ENCODE results near the gene DOC2A. TPM values are rescaled to one million over a fixed set of nuclear protein-coding genes. Genes with fewer than 3 reads are reported as not detected.

DOC2A gene
- total and polyA plus RNA-seq, 9 of the 15 experiments (the other 6 are each of a cell fraction or from before 2014, with no cell fraction given), result 0.03 to 0.38 (median 0.28) TPM; not detected in 1

DNA sequence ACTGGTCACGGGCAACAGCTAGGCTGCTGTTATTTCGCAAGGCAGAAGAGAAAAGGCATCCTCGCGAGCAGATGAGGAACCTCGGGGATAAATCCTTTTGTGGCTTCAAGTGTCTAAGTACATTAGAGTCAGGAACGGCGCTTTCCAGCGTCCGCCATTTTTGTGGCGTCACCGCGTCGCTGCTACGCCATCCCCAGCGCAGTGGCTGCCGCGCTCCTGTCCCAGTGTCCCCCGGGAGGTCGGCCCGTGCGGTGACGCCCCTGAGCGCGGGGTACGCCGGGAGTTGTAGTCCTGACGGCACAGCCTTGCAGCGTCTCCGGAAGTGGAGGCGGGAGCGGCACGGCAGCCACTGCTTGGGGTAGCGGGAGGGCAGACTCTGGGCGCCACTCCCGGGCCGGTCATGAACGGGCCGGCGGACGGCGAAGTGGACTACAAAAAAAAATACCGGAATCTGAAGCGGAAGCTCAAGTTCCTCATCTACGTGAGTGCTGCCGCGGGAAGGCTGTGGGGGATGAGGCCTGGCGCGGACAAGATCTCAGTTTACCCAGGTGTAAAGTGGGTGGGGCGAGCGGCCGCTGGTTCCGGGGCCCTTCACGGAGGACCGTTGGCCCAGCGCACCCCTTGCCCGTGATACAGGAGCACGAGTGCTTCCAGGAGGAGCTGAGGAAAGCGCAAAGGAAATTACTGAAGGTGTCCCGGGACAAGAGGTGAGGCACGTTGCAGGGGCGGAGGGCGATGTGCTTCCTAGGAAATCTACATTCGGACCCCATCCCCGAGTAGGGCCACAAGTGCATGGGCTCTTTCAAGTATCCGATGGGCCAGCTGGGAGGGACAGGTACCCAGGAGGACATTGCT lies 14.7 kb downstream of the DOC2A start, which contains the start of gene INO80E (continued):
- TF ChIP-seq CEBPB (tag; IDR thresholded peaks at IDR 0.05), result 0 out of 2 replicates have a peak, but pooled peaks have one; percentile 10
- TF ChIP-seq, protein P1, sequence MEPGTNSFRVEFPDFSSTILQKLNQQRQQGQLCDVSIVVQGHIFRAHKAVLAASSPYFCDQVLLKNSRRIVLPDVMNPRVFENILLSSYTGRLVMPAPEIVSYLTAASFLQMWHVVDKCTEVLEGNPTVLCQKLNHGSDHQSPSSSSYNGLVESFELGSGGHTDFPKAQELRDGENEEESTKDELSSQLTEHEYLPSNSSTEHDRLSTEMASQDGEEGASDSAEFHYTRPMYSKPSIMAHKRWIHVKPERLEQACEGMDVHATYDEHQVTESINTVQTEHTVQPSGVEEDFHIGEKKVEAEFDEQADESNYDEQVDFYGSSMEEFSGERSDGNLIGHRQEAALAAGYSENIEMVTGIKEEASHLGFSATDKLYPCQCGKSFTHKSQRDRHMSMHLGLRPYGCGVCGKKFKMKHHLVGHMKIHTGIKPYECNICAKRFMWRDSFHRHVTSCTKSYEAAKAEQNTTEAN (CRISPR knock-in tag; IDR thresholded peaks at IDR 0.05), result 0 out of 2 replicates have a peak, but pooled peaks have one; percentile 3
- no peak for TF ChIP-seq KDM1A (IDR thresholded peaks at IDR 0.05)
- TF ChIP-seq E2F1 (CRISPR knock-in tag; IDR thresholded peaks at IDR 0.05), result no peak
- peak in 1 of 2 experiments; percentile 66; a peak in 2 of 4 replicates for TF ChIP-seq FOXA3 (CRISPR knock-in tag; conservative IDR thresholded peaks at IDR 0.05 in 1 of 2, IDR thresholded peaks at IDR 0.05 in 1 of 2)
- TF ChIP-seq HDGF (IDR thresholded peaks at IDR 0.05), result no peak
- peak; percentile 29; the same call in 1 of the 2 replicates for TF ChIP-seq CEBPG (CRISPR knock-in tag; IDR thresholded peaks at IDR 0.05)
- TF ChIP-seq CEBPG (tag; conservative IDR thresholded peaks at IDR 0.05 in 1 of 2, IDR thresholded peaks at IDR 0.05 in 1 of 2), result no peak
- no peak for TF ChIP-seq SP2 (IDR thresholded peaks at IDR 0.05; ENCODE audit: extremely low read depth, low read depth, low read length, poor library complexity, severe bottlenecking)
- no peak for TF ChIP-seq GTF2E2 (tag; IDR thresholded peaks at IDR 0.05)
- peak; percentile 38 for TF ChIP-seq CHD1 (IDR thresholded peaks at IDR 0.05; ENCODE audit: low read length)
- TF ChIP-seq, protein P2, sequence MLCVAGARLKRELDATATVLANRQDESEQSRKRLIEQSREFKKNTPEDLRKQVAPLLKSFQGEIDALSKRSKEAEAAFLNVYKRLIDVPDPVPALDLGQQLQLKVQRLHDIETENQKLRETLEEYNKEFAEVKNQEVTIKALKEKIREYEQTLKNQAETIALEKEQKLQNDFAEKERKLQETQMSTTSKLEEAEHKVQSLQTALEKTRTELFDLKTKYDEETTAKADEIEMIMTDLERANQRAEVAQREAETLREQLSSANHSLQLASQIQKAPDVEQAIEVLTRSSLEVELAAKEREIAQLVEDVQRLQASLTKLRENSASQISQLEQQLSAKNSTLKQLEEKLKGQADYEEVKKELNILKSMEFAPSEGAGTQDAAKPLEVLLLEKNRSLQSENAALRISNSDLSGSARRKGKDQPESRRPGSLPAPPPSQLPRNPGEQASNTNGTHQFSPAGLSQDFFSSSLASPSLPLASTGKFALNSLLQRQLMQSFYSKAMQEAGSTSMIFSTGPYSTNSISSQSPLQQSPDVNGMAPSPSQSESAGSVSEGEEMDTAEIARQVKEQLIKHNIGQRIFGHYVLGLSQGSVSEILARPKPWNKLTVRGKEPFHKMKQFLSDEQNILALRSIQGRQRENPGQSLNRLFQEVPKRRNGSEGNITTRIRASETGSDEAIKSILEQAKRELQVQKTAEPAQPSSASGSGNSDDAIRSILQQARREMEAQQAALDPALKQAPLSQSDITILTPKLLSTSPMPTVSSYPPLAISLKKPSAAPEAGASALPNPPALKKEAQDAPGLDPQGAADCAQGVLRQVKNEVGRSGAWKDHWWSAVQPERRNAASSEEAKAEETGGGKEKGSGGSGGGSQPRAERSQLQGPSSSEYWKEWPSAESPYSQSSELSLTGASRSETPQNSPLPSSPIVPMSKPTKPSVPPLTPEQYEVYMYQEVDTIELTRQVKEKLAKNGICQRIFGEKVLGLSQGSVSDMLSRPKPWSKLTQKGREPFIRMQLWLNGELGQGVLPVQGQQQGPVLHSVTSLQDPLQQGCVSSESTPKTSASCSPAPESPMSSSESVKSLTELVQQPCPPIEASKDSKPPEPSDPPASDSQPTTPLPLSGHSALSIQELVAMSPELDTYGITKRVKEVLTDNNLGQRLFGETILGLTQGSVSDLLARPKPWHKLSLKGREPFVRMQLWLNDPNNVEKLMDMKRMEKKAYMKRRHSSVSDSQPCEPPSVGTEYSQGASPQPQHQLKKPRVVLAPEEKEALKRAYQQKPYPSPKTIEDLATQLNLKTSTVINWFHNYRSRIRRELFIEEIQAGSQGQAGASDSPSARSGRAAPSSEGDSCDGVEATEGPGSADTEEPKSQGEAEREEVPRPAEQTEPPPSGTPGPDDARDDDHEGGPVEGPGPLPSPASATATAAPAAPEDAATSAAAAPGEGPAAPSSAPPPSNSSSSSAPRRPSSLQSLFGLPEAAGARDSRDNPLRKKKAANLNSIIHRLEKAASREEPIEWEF (CRISPR knock-in tag; IDR thresholded peaks at IDR 0.05), result no peak
- TF ChIP-seq HDAC6 (IDR thresholded peaks at IDR 0.05; ENCODE audit: low read depth, low read length), result no peak
- no peak for TF ChIP-seq PCBP1 (IDR thresholded peaks at IDR 0.05; ENCODE audit: low read depth, low read length, poor library complexity, severe bottlenecking)
- peak; percentile 66 for TF ChIP-seq HNRNPLL (IDR thresholded peaks at IDR 0.05; ENCODE audit: low read depth, low read length, poor library complexity, severe bottlenecking)
- no peak for TF ChIP-seq HNRNPK (IDR thresholded peaks at IDR 0.05; ENCODE audit: low read depth, low read length, poor library complexity, severe bottlenecking)
- TF ChIP-seq TFAP4 (CRISPR knock-in tag; IDR thresholded peaks at IDR 0.05; ENCODE audit: borderline replicate concordance), result peak; percentile 81; the same call in 1 of the 2 replicates
